Skeletal muscle tissue (tissue), 4 donors: Measurements from ENCODE around the gene SHH. TPM values are rescaled to one million over a fixed set of nuclear protein-coding genes. Genes with fewer than 3 reads are reported as not detected.

Experiments
- H3K27ac ChIP-seq: one replicate; pipeline ENCODE4 v1.7.0; 2013; ENCODE audit warnings: mild to moderate bottlenecking, low read depth, low read length, inconsistent platforms
- H3K27me3 ChIP-seq, 3 donors: one replicate each; pipeline ENCODE4 v1.7.0; 2013; ENCODE audit warnings: low read length in 3 of 3; ENCODE audit not compliant: control insufficient read depth in 3 of 3, insufficient read depth in 3 of 3
- H3K36me3 ChIP-seq, 3 donors: one replicate each; pipeline ENCODE4 v1.7.0; 2013; ENCODE audit warnings: low read length in 3 of 3; ENCODE audit not compliant: control insufficient read depth in 3 of 3, insufficient read depth in 3 of 3
- H3K4me1 ChIP-seq, 3 donors: one replicate each; pipeline ENCODE4 v1.7.0; 2013; ENCODE audit warnings: low read length in 3 of 3, mild to moderate bottlenecking in 3 of 3; ENCODE audit not compliant: control insufficient read depth in 3 of 3, insufficient read depth in 3 of 3
- H3K4me3 ChIP-seq, 3 donors: one replicate each; pipeline ENCODE4 v1.7.0; 2013; ENCODE audit warnings: low read length in 3 of 3
- H3K9ac ChIP-seq, 3 donors: one replicate each; pipeline ENCODE4 v1.7.0; 2013; ENCODE audit warnings: low read length in 3 of 3, mild to moderate bottlenecking in 3 of 3, moderate library complexity in 2 of 3, low read depth in 1 of 3
- H3K9me3 ChIP-seq, 3 donors: one replicate each; pipeline ENCODE4 v1.7.0; 2013; ENCODE audit warnings: low read length in 3 of 3; ENCODE audit not compliant: control insufficient read depth in 3 of 3
- total RNA-seq: library from RNA; depleted of rRNA; stranded (reverse); fragments of >200 nt; gene quantifications from one replicate; pipeline ENCODE4 v1.2.3, GENCODE V29; 2014
- donor health status: Osteomylitis.

SHH gene
- total RNA-seq, 1 donor from 2014 or later = not detected

GRCh38 chr7:155762655-155763054 is 49.6 kb downstream of the SHH start:
- no peaks in the 10 kb centered on the region for H3K27me3 ChIP-seq
- H3K9me3 ChIP-seq = no peaks in the 10 kb centered on the region
- no peak overlapping the region for H3K27ac ChIP-seq
- H3K4me3 ChIP-seq = no peak overlapping the region
- no peak overlapping the region for H3K9ac ChIP-seq
- peaks cover 28 to 33% (median 33%) of the 10 kb centered on the region in 3 donors for H3K36me3 ChIP-seq
- peaks cover 6 to 21% (median 15%) of the 10 kb centered on the region in 3 donors for H3K4me1 ChIP-seq

GRCh38 chr7:155762036-155762435 is 50.2 kb downstream of the SHH start:
- H3K27me3 ChIP-seq = no peaks in the 10 kb centered on the region
- no peak overlapping the region for H3K27ac ChIP-seq
- no peak overlapping the region for H3K4me3 ChIP-seq
- no peak overlapping the region for H3K9ac ChIP-seq
- no peaks in the 10 kb centered on the region for H3K9me3 ChIP-seq
- peaks cover 6 to 21% (median 15%) of the 10 kb centered on the region in 3 donors for H3K4me1 ChIP-seq
- H3K36me3 ChIP-seq = peaks cover 24 to 29% (median 27%) of the 10 kb centered on the region in 3 donors

- Histone ChIP-seq H3K27ac (no peak overlapping the region), H3K9me3 (no peaks in the 10 kb centered on the region), H3K36me3 (peaks cover 19 to 22% (median 22%) of the 10 kb centered on the region in 3 donors), H3K4me1 (peaks cover 6 to 21% (median 15%) of the 10 kb centered on the region in 3 donors), H3K27me3 (no peaks in the 10 kb centered on the region), H3K9ac (no peak overlapping the region), H3K4me3 (no peak overlapping the region)
Observed at GRCh38 chr7:155761162-155761561, 51.1 kb downstream of the SHH start.

- Histone ChIP-seq H3K4me3 (no peak overlapping the region), H3K27ac (no peak overlapping the region), H3K9ac (no peak overlapping the region), H3K27me3 (no peaks in the 10 kb centered on the region), H3K4me1 (peaks cover 9 to 21% (median 17%) of the 10 kb centered on the region in 3 donors), H3K36me3 (peaks cover 9 to 11% (median 11%) of the 10 kb centered on the region in 3 donors), H3K9me3 (no peaks in the 10 kb centered on the region)
Observed at GRCh38 chr7:155759740-155760430, 52.4 kb downstream of the SHH start.

GRCh38 chr7:155758348-155758747 is 53.9 kb downstream of the SHH start:
- Histone ChIP-seq H3K27me3 (no peaks in the 10 kb centered on the region), H3K27ac (no peak overlapping the region), H3K36me3 (no peaks in the 10 kb centered on the region), H3K9ac (no peak overlapping the region), H3K9me3 (no peaks in the 10 kb centered on the region), H3K4me1 (peaks cover 22 to 30% (median 30%) of the 10 kb centered on the region in 3 donors), H3K4me3 (no peak overlapping the region)

- Histone ChIP-seq H3K9ac (no peak overlapping the region), H3K27ac (no peak overlapping the region), H3K9me3 (no peaks in the 10 kb centered on the region), H3K4me1 (peaks cover 27 to 33% (median 30%) of the 10 kb centered on the region in 3 donors), H3K4me3 (no peak overlapping the region), H3K27me3 (no peaks in the 10 kb centered on the region), H3K36me3 (no peaks in the 10 kb centered on the region)
Observed at GRCh38 chr7:155756322-155756721, 55.9 kb downstream of the SHH start.

- H3K9me3 ChIP-seq = no peaks in the 10 kb centered on the region
- peaks cover 27 to 36% (median 35%) of the 10 kb centered on the region in 3 donors for H3K4me1 ChIP-seq
- no peaks in the 10 kb centered on the region for H3K27me3 ChIP-seq
- no peak overlapping the region for H3K27ac ChIP-seq
- H3K9ac ChIP-seq = peak overlapping the region in 1 of 3 donors; percentile 58
- no peak overlapping the region for H3K4me3 ChIP-seq
- H3K36me3 ChIP-seq = no peaks in the 10 kb centered on the region
Observed at GRCh38 chr7:155755026-155755425, 57.2 kb downstream of the SHH start.

- Histone ChIP-seq H3K9me3 (no peaks in the 10 kb centered on the region), H3K36me3 (no peaks in the 10 kb centered on the region), H3K4me1 (peaks cover 27 to 36% (median 36%) of the 10 kb centered on the region in 3 donors), H3K27me3 (no peaks in the 10 kb centered on the region), H3K4me3 (no peak overlapping the region), H3K9ac (no peak overlapping the region), H3K27ac (no peak overlapping the region)
Observed at GRCh38 chr7:155754165-155754564, 58.1 kb downstream of the SHH start.

GRCh38 chr7:155753446-155753965 is 58.8 kb downstream of the SHH start:
- no peaks in the 10 kb centered on the region for H3K36me3 ChIP-seq
- H3K27me3 ChIP-seq = no peaks in the 10 kb centered on the region
- H3K9me3 ChIP-seq = no peaks in the 10 kb centered on the region
- no peak overlapping the region for H3K9ac ChIP-seq
- H3K4me1 ChIP-seq = peaks cover 27 to 39% (median 36%) of the 10 kb centered on the region in 3 donors
- no peak overlapping the region for H3K27ac ChIP-seq
- H3K4me3 ChIP-seq = no peak overlapping the region

GRCh38 chr7:155752756-155753445 is 59.4 kb downstream of the SHH start:
- Histone ChIP-seq H3K4me3 (no peak overlapping the region), H3K27me3 (no peaks in the 10 kb centered on the region), H3K9ac (no peak overlapping the region), H3K9me3 (no peaks in the 10 kb centered on the region), H3K4me1 (peaks cover 27 to 39% (median 36%) of the 10 kb centered on the region in 3 donors), H3K36me3 (no peaks in the 10 kb centered on the region), H3K27ac (no peak overlapping the region)
